Measurements from ENCODE around the gene CHPT1. TPM values are rescaled to one million over a fixed set of nuclear protein-coding genes. Genes with fewer than 3 reads are reported as not detected.

CHPT1 gene
- total RNA-seq, result 33.0 and 41.2 TPM in 2 replicates

GRCh38 chr12:101697197-101697929 lies at the start of gene CHPT1:
Gene CHPT1 (plus strand): TSS chr12:101697640. CDS start chr12:101697862, 222 bp downstream.

GRCh38 chr12:101738920-101739665 lies 41.7 kb downstream of the CHPT1 start, which contains the start of gene SYCP3:
Gene SYCP3 (minus strand): TSS chr12:101739462. CDS start chr12:101737935, 1,527 bp downstream.

Small RNAs within 50 kb of the gene (small RNA-seq; reads per million reads assigned to genes)
- gene RNU6-101P (not detected), gene RNY1P16 (not detected)

Other genes starting within 250 kb of the CHPT1 start
- gene SPIC, start 222.3 kb upstream of the CHPT1 start, total RNA-seq, result not detected in 2 replicates
- not detected in 2 replicates for gene MYBPC1, start 102.7 kb upstream of the CHPT1 start, total RNA-seq
- 0.16 TPM in 1 of 2 replicates, not detected in the other for gene SYCP3, start 41.8 kb downstream of the CHPT1 start, total RNA-seq
- gene GNPTAB, start 133.3 kb downstream of the CHPT1 start, total RNA-seq, result 36.0 and 44.2 TPM in 2 replicates
- gene DRAM1, start 179.9 kb downstream of the CHPT1 start, total RNA-seq, result 95.7 and 108 TPM in 2 replicates